WTC11 (cell line): ENCODE data around the gene AHRR. TPM values are rescaled to one million over a fixed set of nuclear protein-coding genes. Genes with fewer than 3 reads are reported as not detected.

Source experiments
- ATAC-seq: fragments of 200-7000 bp; cut with Tn5 transposase; 2 replicates; pipeline ENCODE4 v1.10.0; 2021; ENCODE audit warnings: mild to moderate bottlenecking, moderate library complexity
- CTCF ChIA-PET: fragments of 300-600 bp; sonication (Branson Sonifier 250); formaldehyde crosslinking; loops from one replicate; lab custom pipeline; 2021; ENCODE audit warnings: antibody characterized with exemption; lab: Charles Lee
- POLR2A ChIA-PET: fragments of 350-600 bp; sonication (Branson Sonifier 250); formaldehyde crosslinking; loops from one replicate; lab custom pipeline; 2021; ENCODE audit warnings: antibody characterized with exemption; lab: Charles Lee
- DNase-seq: peaks from one replicate; pipeline ENCODE4 v3.0.0; 2021; ENCODE audit warnings: low spot score
- H3K27ac Mint-ChIP-seq: 2 replicates; pipeline ENCODE4 v1.8.0; 2021; ENCODE audit warnings: mixed read lengths
- H3K27me3 Mint-ChIP-seq: 2 replicates; pipeline ENCODE4 v1.8.0; 2021; ENCODE audit warnings: low read depth, mild to moderate bottlenecking, moderate library complexity, mixed read lengths
- H3K36me3 Mint-ChIP-seq: 2 replicates; pipeline ENCODE4 v1.8.0; 2021; ENCODE audit warnings: mixed read lengths
- H3K4me1 Mint-ChIP-seq: 2 replicates; pipeline ENCODE4 v1.8.0; 2022; ENCODE audit warnings: mixed read lengths
- H3K4me3 Mint-ChIP-seq: 2 replicates; pipeline ENCODE4 v1.8.0; 2021; ENCODE audit warnings: mild to moderate bottlenecking, moderate library complexity, mixed read lengths
- H3K9me3 Mint-ChIP-seq: 2 replicates; pipeline ENCODE4 v1.8.0; 2021; ENCODE audit warnings: mixed read lengths
- ATF6 ChIP-seq: sonication (generic); formaldehyde crosslinking; IDR thresholded peaks from 2 replicates; pipeline ENCODE4 v1.8.1; 2023; ENCODE audit warnings: mild to moderate bottlenecking, missing genetic modification reagents
- E2F4 ChIP-seq: sonication (generic); formaldehyde crosslinking; IDR thresholded peaks from 2 replicates; pipeline ENCODE4 v1.8.1; 2022; ENCODE audit warnings: low read depth, mild to moderate bottlenecking, moderate library complexity, missing genetic modification reagents, borderline replicate concordance
- GABPB1 ChIP-seq: sonication (generic); formaldehyde crosslinking; IDR thresholded peaks from 2 replicates; pipeline ENCODE4 v1.8.1; 2023; ENCODE audit warnings: mild to moderate bottlenecking, missing genetic modification reagents
- JAZF1 ChIP-seq: fragments of 250-450 bp; sonication (Bioruptor Pico); IDR thresholded peaks from 2 replicates; pipeline ENCODE4 v1.9.0; 2021; ENCODE audit warnings: moderate library complexity, mild to moderate bottlenecking, inconsistent platforms
- NFATC4 ChIP-seq: fragments of 250-450 bp; sonication (Bioruptor Pico); IDR thresholded peaks from 2 replicates; pipeline ENCODE4 v1.9.0; 2021; ENCODE audit warnings: mild to moderate bottlenecking
- NR1H2 ChIP-seq: sonication (generic); formaldehyde crosslinking; IDR thresholded peaks from 2 replicates; pipeline ENCODE4 v1.9.0; 2021; ENCODE audit warnings: mild to moderate bottlenecking, moderate library complexity, missing genetic modification reagents
- PRDM15 ChIP-seq: sonication (generic); formaldehyde crosslinking; IDR thresholded peaks from 2 replicates; pipeline ENCODE4 v1.8.0; 2022; ENCODE audit warnings: missing genetic modification reagents
- SMAD3 ChIP-seq: sonication (generic); formaldehyde crosslinking; IDR thresholded peaks from 2 replicates; pipeline ENCODE4 v1.8.0; 2022; ENCODE audit warnings: missing genetic modification reagents, mild to moderate bottlenecking, borderline replicate concordance
- ZMAT4 ChIP-seq: fragments of 250-450 bp; sonication (Bioruptor Pico); IDR thresholded peaks from 2 replicates; pipeline ENCODE4 v1.9.0; 2021; ENCODE audit warnings: mild to moderate bottlenecking
- ZNF138 ChIP-seq: sonication (generic); formaldehyde crosslinking; conservative IDR thresholded peaks from 2 replicates; pipeline ENCODE4 v1.8.1; 2022; ENCODE audit warnings: mild to moderate bottlenecking, moderate library complexity, missing genetic modification reagents
- ZNF232 ChIP-seq: sonication (generic); formaldehyde crosslinking; IDR thresholded peaks from 2 replicates; pipeline ENCODE4 v1.8.0; 2022; ENCODE audit warnings: mild to moderate bottlenecking, missing genetic modification reagents
- ZNF281 ChIP-seq: sonication (generic); formaldehyde crosslinking; IDR thresholded peaks from 2 replicates; pipeline ENCODE4 v1.8.0; 2023; ENCODE audit warnings: mild to moderate bottlenecking, missing genetic modification reagents
- total RNA-seq: library from RNA; stranded (reverse); gene quantifications from 3 replicates; pipeline ENCODE4 v1.2.3, GENCODE V29; 2021
- TF ChIP-seq, protein P1 (sequence below): fragments of 250-450 bp; sonication (Bioruptor Pico); IDR thresholded peaks from 2 replicates; pipeline ENCODE4 v1.8.0; 2021; ENCODE audit warnings: mild to moderate bottlenecking

Gene AHRR
- total RNA-seq, 1 experiment from 2014 or later, result 4.5 TPM

DNA sequence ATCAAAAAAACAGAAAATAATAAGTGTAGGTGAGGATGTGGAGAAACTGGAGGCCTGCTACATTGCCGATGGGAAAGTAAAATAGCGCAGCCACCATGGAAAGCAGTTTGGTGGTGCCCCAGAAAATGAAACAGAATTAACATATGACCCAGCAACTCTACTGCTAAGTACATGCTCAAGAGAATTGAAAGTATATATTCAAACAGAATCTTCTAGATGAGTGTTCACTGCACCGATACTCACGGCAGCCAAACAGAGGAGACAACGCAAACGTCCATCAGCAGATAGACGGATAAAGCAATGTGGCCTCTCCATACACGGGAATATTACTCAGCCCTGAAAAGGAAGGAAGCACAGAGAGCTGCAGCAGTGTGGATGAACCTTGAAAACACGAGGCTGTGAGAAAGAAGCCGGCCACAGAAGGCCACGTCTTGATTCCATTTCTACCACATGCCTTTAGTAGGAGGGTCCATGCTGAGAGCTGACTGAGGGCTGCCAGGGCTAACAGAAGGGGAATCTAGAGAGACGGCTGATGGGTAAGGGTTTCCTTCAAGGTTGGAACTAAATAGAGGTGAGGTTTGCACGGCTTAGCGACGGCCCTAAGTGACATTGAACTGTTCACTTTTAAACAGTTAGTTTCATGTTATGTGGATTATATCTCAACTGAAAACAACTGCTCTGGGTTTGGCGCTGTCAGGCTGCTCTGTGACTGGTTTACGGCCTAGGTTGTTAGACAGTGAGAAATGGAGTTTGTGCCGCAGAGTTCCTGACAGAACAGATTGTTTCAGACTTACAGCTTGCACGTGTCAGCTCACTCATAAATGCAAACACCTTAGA is 29.8 kb downstream of the AHRR start:
- peaks cover 11% of the 10 kb centered on the region for H3K4me1 Mint-ChIP-seq
- no peaks in the 10 kb centered on the region; the same call in 1 of the 2 replicates for H3K36me3 Mint-ChIP-seq
- peaks cover 4% of the 10 kb centered on the region for H3K9me3 Mint-ChIP-seq
- no peaks in the 10 kb centered on the region for H3K27me3 Mint-ChIP-seq
- no peak overlapping the region for H3K27ac Mint-ChIP-seq
- H3K4me3 Mint-ChIP-seq, result no peak overlapping the region
- CTCF ChIA-PET, result interaction anchor here (1.1 to 2.3 kb wide), 27 partner anchors 10 to 163 kb away, joined by 3 to 25 read pairs (median 9); partner anchors contain the start of genes AHRR, CCDC127 and SDHA
- POLR2A ChIA-PET, result no interaction called here
- TF ChIP-seq PRDM15 (CRISPR knock-in tag) (0 out of 2 replicates have a peak, but pooled peaks have one; percentile 18), ZNF232 (CRISPR knock-in tag) (no peak)
- ATAC-seq (no peak), DNase-seq (no peak)

DNA sequence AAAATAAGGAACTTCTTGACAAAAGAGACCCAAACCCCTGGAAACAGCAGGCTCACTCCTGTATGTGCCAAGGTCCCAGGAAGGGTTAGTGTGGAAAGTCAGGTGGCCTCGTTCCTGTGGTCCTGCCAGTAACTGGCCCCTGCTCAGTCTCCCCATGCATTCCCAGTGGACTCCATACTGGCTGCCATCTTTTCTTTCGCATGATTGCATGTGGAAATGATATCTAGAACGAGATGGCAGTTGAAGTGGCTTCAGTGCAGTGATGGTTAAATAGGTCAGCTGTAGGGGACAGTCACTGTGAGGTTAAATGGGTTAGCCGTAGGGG is 30.4 kb downstream of the AHRR start:
- TF ChIP-seq SMAD3 (no peak), ZNF138 (CRISPR knock-in tag) (no peak)
- Mint-ChIP-seq H3K27ac (no peak overlapping the region), H3K27me3 (no peaks in the 10 kb centered on the region), H3K36me3 (no peaks in the 10 kb centered on the region; the same call in 1 of the 2 replicates), H3K9me3 (peaks cover 4% of the 10 kb centered on the region), H3K4me1 (peaks cover 5% of the 10 kb centered on the region), H3K4me3 (no peak overlapping the region)
- ChIA-PET POLR2A (no interaction called here), CTCF (no interaction called here)
- DNase-seq, result no peak
- no peak for ATAC-seq

GRCh38 chr5:352639-353611 is 31.4 kb downstream of the AHRR start:
- peak; percentile 38 for ATAC-seq
- Mint-ChIP-seq H3K36me3 (no peaks in the 10 kb centered on the region; the same call in 1 of the 2 replicates), H3K4me1 (peaks cover 5% of the 10 kb centered on the region), H3K4me3 (no peak overlapping the region), H3K9me3 (peaks cover 4% of the 10 kb centered on the region), H3K27ac (no peak overlapping the region), H3K27me3 (no peaks in the 10 kb centered on the region)
- ChIA-PET POLR2A (interaction anchor here (1.0 kb wide), 1 partner anchor 135 kb away, joined by 3 read pairs; the partner anchor contains the start of genes CCDC127 and SDHA), CTCF (interaction anchor here (0.5 to 4.2 kb wide), 8 partner anchors 9 to 94 kb away, joined by 3 to 26 read pairs (median 8); partner anchors contain the start of gene AHRR)
- DNase-seq, result no peak
- TF ChIP-seq ATF6 (CRISPR knock-in tag) (no peak), ZMAT4 (CRISPR knock-in tag) (no peak), NR1H2 (CRISPR knock-in tag) (no peak), GABPB1 (CRISPR knock-in tag) (no peak), NFATC4 (CRISPR knock-in tag) (no peak), ZNF281 (CRISPR knock-in tag) (no peak), E2F4 (CRISPR knock-in tag) (no peak), SMAD3 (no peak), JAZF1 (CRISPR knock-in tag) (no peak)
- TF ChIP-seq, protein P1, sequence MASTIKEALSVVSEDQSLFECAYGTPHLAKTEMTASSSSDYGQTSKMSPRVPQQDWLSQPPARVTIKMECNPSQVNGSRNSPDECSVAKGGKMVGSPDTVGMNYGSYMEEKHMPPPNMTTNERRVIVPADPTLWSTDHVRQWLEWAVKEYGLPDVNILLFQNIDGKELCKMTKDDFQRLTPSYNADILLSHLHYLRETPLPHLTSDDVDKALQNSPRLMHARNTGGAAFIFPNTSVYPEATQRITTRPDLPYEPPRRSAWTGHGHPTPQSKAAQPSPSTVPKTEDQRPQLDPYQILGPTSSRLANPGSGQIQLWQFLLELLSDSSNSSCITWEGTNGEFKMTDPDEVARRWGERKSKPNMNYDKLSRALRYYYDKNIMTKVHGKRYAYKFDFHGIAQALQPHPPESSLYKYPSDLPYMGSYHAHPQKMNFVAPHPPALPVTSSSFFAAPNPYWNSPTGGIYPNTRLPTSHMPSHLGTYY (CRISPR knock-in tag), result no peak
